ENCODE data around the gene FLYWCH2. TPM values are rescaled to one million over a fixed set of nuclear protein-coding genes. Genes with fewer than 3 reads are reported as not detected.
A peak's percentile ranks its signal among the peaks of the same experiment; 100 is the strongest.

The FLYWCH2 gene
- polyA plus RNA-seq, 1 donor from 2014 or later = 20.8 TPM

DNA sequence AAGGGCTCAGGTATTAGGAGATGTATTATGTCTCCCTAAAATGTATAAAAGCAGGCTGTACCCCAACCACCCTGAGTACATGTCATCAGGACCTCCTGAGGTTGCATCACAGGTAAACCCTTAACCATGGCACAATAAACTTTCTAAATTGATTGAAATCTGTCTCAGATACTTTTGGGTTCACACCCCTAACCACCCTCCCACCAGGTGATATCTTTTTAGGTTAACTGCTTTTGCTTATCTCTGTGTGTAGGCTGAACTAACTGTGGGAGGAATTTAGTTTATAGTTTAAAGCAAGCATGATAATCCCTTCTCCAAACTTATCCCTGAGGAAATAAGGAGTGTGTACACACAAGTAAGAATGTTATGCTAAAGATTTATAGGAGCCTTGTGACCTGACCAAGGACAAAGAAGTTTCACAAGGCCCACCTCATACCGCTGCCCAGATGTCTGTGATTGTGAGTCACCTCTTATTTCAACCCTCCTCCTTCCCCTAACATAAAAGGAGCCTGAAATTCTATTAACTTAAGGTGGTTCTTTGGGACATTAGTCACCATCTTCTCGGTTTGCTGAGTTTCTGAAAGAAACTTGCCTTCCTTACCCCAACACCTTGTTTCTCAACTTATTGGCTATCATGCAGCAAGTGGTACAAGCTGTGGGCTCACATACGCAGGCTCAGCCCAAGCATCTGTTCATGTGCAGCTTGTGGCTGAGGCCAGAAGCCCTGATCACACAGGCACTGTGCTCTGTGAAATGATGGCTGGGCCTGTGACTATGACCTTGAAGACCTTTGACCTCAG is 36.3 kb upstream of the FLYWCH2 start:
- Mint-ChIP-seq H3K27ac (no peak overlapping the region), H3K27me3 (peaks cover 21% of the 10 kb centered on the region), H3K36me3 (no peaks in the 10 kb centered on the region), H3K9me3 (peaks cover 0 to 6% (median 0%) of the 10 kb centered on the region in 3 donors), H3K4me3 (no peak overlapping the region), H3K4me1 (peaks cover 0 to 4% (median 3%) of the 10 kb centered on the region in 3 donors)

DNA sequence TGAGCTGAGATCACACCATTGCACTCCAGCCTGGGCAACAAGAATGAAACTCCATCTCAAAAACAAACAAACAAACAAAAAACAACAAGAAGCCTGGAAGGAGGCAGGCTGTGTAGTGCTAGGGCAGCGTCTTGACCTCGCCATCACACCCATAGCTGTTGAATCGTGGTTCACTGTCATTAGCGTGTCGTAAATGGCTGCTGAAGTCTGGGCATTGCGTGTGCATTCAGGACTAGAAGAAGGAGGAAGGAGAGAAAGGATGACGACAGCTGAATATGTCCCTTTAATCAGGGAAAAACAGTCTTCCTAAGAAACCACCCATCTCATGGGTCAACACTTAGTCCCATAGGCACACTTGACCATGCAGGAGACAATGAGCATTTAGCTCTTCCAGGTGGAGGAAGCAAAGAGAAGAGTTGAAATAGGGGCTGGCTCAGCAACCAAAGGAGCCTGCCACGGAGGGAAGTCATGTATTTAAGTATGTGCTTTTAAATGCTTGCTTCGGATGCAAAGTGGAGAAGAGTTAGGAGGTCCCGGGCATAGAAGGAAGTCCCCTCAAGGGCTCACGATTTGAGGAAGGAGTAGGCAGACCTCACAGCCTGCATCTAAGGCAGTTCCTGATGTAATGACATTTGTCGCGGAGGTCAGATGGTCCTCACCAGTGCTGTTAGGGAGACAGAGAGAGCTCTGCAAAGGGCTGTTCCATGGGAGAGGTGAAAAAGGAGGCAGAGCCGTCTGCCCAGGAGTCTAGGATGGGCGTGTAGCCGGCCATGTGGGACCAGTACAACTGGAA is 33.9 kb upstream of the FLYWCH2 start:
- Mint-ChIP-seq H3K4me1 (no peaks in the 10 kb centered on the region), H3K27ac (peak overlapping the region in 1 of 3 donors; percentile 72), H3K4me3 (no peak overlapping the region), H3K36me3 (no peaks in the 10 kb centered on the region), H3K9me3 (peaks cover 0 to 6% (median 2%) of the 10 kb centered on the region in 3 donors), H3K27me3 (peaks cover 23% of the 10 kb centered on the region)

DNA sequence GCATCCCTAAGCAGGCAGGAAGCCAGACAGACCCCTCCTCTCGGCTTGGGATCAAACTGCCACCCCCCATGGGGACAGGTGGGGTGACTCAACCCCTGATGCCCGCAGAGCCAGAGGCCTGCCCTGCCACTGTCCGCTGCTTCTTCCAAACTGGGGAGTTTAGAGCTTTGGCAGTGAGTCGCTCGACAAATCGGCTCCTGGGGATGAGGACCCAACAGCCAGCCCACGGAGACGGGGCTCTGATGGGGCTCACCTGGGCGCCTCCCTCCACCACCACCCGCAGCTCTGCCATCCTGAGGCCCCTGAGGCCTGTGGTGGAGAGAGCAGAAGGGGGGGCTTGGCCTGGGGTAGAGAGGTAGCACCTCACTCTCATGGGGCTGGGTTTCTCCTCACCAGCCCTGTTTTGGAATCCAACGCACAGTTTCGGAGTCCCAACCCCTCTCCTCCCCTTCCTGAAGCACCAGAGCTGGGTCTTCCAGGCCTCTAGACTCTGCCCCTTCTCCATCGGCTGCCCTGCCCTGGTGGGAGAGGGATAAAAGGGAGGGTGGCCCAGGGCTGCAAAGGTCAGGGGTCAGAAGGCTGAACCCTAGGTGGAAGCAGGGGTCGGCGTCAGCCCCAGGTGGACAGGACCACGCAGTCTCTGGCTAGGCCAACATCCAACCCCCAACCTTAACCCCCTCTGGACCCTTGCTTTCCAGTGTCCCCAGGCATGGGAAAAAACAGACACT is 30.8 kb upstream of the FLYWCH2 start:
- Mint-ChIP-seq H3K4me1 (peaks cover 0 to 2% (median 0%) of the 10 kb centered on the region in 3 donors), H3K27me3 (peaks cover 16% of the 10 kb centered on the region), H3K36me3 (no peaks in the 10 kb centered on the region), H3K9me3 (peaks cover 4 to 9% (median 4%) of the 10 kb centered on the region in 3 donors), H3K27ac (no peak overlapping the region), H3K4me3 (no peak overlapping the region)

DNA sequence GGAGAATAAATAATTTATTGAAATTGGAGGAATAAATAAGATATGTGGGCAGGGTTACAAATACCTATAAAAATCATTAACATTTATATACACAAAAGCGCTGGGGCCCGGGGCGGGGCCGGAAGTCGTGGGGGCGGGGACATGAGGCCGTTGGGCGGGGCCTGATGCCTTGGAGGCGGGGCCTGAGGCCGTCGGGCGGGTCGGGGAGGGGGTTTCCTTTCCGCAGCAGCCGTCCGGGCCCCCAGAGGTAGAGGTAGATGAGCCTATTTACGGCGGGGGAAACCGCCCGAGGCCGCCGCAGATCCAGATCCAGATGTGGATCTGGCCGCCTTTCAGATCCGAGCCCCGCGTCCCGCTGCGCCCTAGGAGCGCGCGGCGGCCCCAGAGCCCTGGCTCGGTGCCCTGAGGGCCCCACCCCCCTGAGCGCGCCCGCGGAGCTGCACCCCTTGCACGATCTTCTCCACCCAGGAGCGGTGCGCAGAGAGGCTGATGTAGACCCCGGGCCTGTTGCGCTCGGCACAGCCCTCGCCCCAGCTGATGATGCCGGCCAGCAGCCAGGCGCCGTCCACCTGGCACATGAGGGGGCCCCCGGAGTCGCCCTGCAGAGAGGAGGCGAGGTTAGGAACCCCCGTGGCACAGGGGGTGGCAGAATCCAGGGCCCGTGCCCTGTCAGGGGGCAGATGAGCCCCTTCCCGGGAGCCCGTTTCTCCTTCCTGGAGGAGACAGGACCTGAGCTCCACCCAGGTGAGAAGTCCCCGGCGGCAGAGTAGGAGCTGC is 30.1 kb upstream of the FLYWCH2 start:
- Mint-ChIP-seq H3K27me3 (peaks cover 17% of the 10 kb centered on the region), H3K9me3 (peaks cover 4 to 9% (median 4%) of the 10 kb centered on the region in 3 donors), H3K27ac (no peak overlapping the region), H3K4me1 (peaks cover 0 to 3% (median 2%) of the 10 kb centered on the region in 3 donors), H3K36me3 (no peaks in the 10 kb centered on the region), H3K4me3 (no peak overlapping the region)

DNA sequence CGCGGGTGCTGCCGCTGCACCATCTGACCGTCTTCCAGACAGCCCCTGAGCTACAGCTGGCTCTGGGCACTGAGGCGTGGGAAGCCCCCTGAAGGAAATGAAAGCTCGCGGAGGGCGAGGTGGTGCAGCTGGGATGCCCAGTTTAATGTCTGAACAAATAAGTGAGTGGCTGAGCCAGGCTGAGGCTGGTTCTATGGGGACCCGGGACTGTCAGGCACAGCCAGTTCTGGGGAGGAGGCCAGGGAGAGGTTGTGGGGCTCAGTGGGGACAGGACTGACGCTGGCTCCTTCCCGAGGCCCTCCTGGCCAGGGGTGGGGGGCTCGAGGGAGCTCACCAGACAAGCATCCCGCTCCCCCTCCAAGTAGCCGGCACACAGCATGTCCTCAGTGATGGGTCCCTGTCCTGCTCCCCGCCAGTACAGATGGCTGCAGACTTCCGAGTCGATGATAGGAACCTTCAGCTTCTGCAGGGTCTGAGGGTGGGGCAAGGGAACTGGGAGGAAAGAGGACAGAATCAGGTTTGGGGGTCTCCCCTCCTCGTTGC is 29.4 kb upstream of the FLYWCH2 start:
- Mint-ChIP-seq H3K27me3 (peaks cover 16% of the 10 kb centered on the region), H3K4me1 (peaks cover 0 to 3% (median 2%) of the 10 kb centered on the region in 3 donors), H3K4me3 (peak overlapping the region in 1 of 4 donors; percentile 39), H3K36me3 (no peaks in the 10 kb centered on the region), H3K27ac (no peak overlapping the region), H3K9me3 (peaks cover 4 to 9% (median 4%) of the 10 kb centered on the region in 3 donors)

DNA sequence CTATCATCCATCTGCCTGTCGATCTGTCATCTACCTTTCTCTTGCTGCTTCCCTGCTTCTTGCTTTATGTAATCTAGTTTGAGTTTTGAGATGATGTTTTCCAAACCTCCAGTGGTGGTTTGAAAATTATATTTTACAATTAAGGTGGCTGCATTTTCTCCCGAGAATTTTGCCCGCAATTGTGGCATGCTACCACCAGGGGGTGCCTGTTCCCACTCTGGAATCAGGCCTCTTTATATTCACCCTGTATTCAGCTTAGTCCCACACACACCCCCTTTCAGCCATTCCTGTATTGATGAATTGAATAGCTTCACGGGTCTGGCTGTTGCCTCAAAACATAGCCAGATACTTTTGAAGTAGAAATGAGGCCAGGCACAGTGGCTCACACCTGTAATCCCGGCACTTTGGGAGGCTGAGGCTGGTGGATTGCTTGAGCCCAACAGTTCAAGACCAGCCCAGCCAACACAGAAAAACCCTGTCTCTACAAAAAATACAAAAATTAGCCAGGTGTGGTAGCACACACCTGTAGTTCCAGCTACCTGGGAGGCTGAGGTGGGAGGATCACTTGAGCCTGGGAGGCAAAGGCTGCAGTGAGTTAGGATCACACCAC is 28.2 kb upstream of the FLYWCH2 start:
- peaks cover 4 to 9% (median 4%) of the 10 kb centered on the region in 3 donors for H3K9me3 Mint-ChIP-seq
- no peaks in the 10 kb centered on the region for H3K36me3 Mint-ChIP-seq
- H3K4me1 Mint-ChIP-seq = peaks cover 0 to 3% (median 2%) of the 10 kb centered on the region in 3 donors
- no peak overlapping the region for H3K27ac Mint-ChIP-seq
- H3K27me3 Mint-ChIP-seq = peaks cover 11% of the 10 kb centered on the region
- no peak overlapping the region for H3K4me3 Mint-ChIP-seq

DNA sequence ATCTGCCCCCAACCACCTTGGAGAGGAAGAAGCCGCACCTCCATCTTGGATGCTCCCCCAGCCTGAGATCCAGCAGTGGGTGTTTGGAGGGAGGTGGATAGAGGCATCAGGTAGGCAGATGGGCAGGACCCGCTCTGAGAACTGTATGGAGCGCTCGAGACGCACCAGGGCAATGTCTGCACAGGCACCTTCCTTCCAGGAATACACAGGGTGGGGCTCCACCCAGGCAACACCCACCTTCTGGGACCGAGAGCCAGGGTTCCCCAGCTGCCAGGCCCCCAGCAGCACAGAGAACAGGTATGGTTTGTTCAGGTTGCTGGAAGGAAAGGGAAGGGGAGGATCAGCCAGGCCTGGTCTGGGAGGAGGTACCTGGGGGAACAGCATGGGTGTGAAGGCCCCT is 27.5 kb upstream of the FLYWCH2 start:
- peaks cover 15% of the 10 kb centered on the region for H3K27me3 Mint-ChIP-seq
- H3K9me3 Mint-ChIP-seq = peaks cover 4 to 9% (median 4%) of the 10 kb centered on the region in 3 donors
- H3K36me3 Mint-ChIP-seq = no peaks in the 10 kb centered on the region
- H3K4me3 Mint-ChIP-seq = peak overlapping the region in 1 of 4 donors; percentile 65
- peaks cover 0 to 3% (median 2%) of the 10 kb centered on the region in 3 donors for H3K4me1 Mint-ChIP-seq
- H3K27ac Mint-ChIP-seq = no peak overlapping the region

DNA sequence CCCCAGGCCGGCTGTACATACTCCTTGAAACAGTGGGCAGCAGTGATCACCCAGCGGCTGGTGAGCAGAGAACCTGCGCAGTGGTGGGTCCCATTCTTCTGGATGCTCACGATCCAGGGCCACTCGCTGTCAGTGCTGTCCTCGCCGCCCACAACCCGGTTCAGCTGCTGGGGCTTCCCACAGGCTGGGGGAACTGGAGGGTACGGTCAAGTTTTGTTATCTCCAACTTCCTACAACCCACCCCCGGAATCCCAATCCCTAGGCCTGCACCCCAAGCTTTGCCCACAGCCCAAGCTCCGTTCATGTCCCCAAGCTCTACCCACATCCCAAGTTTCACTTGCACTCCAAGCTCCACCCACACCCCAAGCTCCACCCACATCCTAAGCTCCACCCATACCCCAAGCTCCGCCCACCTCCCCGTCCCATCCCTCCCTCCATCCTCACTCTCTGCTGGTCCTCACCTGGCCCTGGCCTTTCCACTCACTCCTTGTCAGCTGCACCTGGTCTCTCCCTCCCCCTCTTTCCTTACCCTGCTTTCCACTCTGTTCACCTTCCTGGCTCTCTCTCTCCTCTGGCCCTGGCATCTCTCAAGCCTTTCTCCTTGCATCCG is 26.8 kb upstream of the FLYWCH2 start:
- peaks cover 4 to 11% (median 4%) of the 10 kb centered on the region in 3 donors for H3K9me3 Mint-ChIP-seq
- no peak overlapping the region for H3K4me3 Mint-ChIP-seq
- peaks cover 0 to 3% (median 2%) of the 10 kb centered on the region in 3 donors for H3K4me1 Mint-ChIP-seq

DNA sequence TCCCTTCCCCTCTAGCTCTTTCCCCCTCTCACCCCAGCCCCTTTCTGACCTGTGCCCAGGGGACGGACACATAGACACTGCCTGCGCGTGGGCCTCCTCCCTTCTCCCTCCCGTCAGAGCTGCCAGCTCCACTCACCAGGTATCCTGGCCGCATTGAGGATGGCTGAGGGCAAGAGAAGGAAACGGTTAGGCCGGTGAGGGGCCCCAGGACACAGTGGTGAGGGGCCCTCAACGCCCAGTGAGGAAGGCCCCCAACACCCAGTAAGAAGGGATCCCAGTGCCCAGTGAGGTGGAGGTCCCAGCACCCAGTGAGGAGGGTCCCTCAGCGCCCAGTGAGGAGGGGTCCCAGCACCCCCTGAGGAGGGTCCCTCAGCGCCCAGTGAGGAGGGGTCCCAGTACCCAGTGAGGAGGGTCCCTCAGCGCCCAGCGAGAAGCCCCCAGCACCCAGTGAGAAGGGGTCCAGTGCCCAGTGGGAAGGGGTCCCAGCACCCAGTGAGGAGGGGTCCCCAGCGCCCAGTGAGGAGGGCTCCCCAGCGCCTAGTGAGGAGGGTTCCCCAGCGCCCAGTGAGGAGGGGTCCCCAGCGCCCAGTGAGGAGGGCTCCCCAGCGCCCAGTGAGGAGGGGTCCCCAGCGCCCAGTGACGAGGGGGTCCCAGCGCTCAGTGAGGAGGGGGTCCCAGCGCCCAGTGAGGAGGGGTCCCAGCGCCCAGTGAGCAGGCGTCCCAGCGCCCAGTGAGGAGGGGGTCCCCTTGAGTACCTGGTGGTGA is 26.1 kb upstream of the FLYWCH2 start:
- H3K27ac Mint-ChIP-seq = no peak overlapping the region
- H3K27me3 Mint-ChIP-seq = peaks cover 21% of the 10 kb centered on the region
- no peaks in the 10 kb centered on the region for H3K36me3 Mint-ChIP-seq
- H3K4me3 Mint-ChIP-seq = no peak overlapping the region
- peaks cover 4 to 12% (median 4%) of the 10 kb centered on the region in 3 donors for H3K9me3 Mint-ChIP-seq
- H3K4me1 Mint-ChIP-seq = peaks cover 0 to 3% (median 2%) of the 10 kb centered on the region in 3 donors

More for the DNA sequence above, 26.8 kb upstream of the FLYWCH2 start:
- no peaks in the 10 kb centered on the region for H3K36me3 Mint-ChIP-seq
- peaks cover 17% of the 10 kb centered on the region for H3K27me3 Mint-ChIP-seq
- H3K27ac Mint-ChIP-seq = no peak overlapping the region

DNA sequence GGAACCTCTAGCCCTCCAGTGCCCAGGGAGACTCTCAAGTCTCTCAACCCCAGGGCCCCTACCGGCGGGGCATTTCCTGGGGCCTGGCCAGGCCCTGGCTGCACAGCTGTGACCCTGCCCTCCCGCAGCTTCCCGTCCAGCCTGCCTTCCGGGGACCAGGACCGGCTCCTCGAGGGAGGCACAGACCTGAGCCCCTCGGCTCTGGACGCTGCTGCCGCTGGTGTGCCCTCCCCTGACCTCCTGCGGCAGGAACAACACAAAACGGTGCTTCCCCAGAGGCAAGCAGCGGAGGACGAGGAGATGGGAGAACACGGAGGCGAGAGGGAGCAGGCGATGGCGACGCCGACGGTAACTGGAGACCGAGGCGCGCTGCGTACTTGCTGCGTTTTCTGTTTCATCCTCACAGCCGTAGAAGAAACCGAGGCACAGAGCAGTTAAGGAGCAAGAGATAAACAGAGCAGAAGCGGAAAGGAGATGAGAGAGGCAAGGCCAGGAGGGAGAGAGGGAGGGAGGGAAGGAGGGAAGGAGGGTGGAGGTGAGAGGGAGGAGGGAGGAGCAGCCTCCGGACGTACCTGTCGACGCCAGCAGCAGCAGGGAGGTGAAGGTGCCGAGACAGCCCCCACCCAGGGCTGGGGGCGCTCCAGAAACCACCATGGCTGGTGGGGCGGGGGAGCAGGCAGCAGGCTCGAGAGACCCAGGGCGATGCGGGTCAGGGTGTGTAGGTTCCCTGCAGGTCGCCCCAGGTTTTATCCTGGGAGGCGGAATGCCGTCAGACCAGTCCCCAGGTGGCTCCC is 25.4 kb upstream of the FLYWCH2 start, which contains the start of gene PRSS22:
TSS of gene PRSS22 (minus strand) at position 720 of the 794 bp plus-strand sequence. CDS start at position 654, 66 bp downstream.
- Mint-ChIP-seq H3K27me3 (peaks cover 20% of the 10 kb centered on the region), H3K4me1 (peaks cover 0 to 3% (median 2%) of the 10 kb centered on the region in 3 donors), H3K9me3 (peaks cover 4 to 12% (median 4%) of the 10 kb centered on the region in 3 donors), H3K36me3 (no peaks in the 10 kb centered on the region), H3K27ac (peak within 1 kb of the TSS in 1 of 3 donors; percentile 88), H3K4me3 (peak within 1 kb of the TSS in 2 of 4 donors; percentile 82 to 94)

DNA sequence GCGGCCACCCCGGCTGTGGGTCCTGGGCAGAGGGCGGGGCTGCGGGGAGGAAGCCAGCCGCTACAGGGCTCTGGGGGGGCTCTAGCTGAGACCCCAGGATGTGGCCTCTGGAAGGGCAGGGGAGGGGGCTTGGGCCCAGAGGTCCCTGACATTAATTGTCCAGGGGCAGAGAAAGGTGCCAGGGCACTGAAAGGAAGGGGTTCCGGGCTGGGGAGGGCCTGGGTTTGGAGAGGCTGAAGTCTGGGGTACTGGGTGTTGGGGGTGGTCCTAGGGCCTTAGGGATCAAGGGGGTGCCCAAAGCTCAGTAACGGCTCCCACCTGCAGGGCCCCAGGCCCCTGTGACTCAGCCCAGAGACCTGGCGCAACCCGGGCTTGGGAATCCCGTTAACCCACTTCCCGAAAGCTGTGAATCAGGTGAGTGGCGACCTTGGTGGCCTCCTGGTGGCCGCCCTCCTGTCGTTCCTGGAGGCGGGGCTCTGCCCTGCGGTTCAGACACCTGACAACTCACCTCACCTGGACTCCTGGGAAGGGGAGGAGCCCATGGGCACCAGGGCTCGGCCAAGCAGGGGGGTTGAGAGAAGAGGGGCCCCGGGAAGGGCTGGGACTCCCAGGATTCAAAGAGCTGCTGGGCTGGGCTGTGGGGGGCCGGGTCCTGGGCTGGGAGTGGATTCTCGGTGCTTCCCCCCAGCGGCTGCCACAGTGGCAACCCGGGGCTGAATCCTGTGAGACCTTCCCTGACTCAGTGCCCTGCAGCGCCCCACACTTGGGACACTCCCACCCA is 24.6 kb upstream of the FLYWCH2 start:
- H3K27me3 Mint-ChIP-seq = peaks cover 20% of the 10 kb centered on the region
- no peaks in the 10 kb centered on the region for H3K36me3 Mint-ChIP-seq
- no peak overlapping the region for H3K4me3 Mint-ChIP-seq
- H3K9me3 Mint-ChIP-seq = peaks cover 4 to 12% (median 4%) of the 10 kb centered on the region in 3 donors
- no peak overlapping the region for H3K27ac Mint-ChIP-seq
- H3K4me1 Mint-ChIP-seq = peaks cover 0 to 3% (median 2%) of the 10 kb centered on the region in 3 donors

Data from IgD-negative memory B cell (primary cell).